Subcutaneous adipose tissue (tissue), 4 donors: Measurements from ENCODE around the gene R3HCC1L. TPM values are rescaled to one million over a fixed set of nuclear protein-coding genes. Genes with fewer than 3 reads are reported as not detected.

Experiments
- total RNA-seq, 4 donors: library from RNA; depleted of rRNA; stranded (reverse); fragments of >200 nt; gene quantifications; one replicate each; pipeline ENCODE4 v1.1.0, GENCODE V29; 2016
- TF ChIP-seq, protein P1 (sequence below): fragments of 450-650 bp; IDR thresholded peaks from one replicate; pipeline ENCODE4 v1.5.1; 2016; ENCODE audit warnings: low read depth, mild to moderate bottlenecking, control low read depth, antibody characterized with exemption, moderate library complexity

Gene R3HCC1L
- total RNA-seq, 4 donors from 2014 or later: 15.2 to 21.1 (median 20.3) TPM

DNA sequence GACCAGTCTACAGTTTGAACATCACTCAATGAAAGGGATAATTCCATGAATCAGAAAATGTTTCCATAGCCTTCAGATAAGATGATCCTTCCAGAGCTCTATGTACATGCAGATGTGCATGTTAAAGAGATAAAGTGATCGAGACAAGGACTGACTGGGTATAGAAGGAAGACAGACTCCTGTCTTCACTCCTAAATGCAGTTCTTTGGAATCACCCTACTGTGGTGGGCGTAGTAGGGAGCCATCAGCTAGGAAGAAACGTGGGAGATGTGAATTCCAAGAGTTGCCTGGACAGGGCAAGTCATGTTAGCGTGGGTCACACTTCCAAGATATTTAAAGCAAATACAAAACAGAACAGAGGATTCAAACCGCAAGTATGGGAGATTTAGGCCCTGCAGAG is 109.7 kb downstream of the R3HCC1L start:
- TF ChIP-seq, protein P1, sequence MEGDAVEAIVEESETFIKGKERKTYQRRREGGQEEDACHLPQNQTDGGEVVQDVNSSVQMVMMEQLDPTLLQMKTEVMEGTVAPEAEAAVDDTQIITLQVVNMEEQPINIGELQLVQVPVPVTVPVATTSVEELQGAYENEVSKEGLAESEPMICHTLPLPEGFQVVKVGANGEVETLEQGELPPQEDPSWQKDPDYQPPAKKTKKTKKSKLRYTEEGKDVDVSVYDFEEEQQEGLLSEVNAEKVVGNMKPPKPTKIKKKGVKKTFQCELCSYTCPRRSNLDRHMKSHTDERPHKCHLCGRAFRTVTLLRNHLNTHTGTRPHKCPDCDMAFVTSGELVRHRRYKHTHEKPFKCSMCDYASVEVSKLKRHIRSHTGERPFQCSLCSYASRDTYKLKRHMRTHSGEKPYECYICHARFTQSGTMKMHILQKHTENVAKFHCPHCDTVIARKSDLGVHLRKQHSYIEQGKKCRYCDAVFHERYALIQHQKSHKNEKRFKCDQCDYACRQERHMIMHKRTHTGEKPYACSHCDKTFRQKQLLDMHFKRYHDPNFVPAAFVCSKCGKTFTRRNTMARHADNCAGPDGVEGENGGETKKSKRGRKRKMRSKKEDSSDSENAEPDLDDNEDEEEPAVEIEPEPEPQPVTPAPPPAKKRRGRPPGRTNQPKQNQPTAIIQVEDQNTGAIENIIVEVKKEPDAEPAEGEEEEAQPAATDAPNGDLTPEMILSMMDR: no peak

DNA sequence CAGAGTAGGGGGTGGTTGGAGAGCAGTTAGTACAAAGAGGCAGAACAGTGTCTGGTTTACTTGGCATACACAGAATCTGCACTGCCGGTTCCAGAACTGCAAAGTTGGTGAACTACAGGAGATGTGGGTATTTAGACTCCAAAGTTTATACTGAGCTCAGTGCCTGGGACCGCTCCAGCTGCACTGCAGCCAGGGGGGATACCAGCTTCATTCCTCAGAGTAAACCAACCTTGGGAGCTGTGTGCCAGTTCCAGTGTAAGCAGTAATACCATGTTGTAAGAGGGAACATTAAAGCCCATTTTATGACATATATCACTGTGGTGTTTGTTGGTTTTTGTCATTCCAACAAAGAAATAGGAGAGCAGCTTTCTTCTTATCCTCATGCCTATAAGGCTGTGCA is 110.1 kb downstream of the R3HCC1L start:
- TF ChIP-seq, protein P1: no peak

DNA sequence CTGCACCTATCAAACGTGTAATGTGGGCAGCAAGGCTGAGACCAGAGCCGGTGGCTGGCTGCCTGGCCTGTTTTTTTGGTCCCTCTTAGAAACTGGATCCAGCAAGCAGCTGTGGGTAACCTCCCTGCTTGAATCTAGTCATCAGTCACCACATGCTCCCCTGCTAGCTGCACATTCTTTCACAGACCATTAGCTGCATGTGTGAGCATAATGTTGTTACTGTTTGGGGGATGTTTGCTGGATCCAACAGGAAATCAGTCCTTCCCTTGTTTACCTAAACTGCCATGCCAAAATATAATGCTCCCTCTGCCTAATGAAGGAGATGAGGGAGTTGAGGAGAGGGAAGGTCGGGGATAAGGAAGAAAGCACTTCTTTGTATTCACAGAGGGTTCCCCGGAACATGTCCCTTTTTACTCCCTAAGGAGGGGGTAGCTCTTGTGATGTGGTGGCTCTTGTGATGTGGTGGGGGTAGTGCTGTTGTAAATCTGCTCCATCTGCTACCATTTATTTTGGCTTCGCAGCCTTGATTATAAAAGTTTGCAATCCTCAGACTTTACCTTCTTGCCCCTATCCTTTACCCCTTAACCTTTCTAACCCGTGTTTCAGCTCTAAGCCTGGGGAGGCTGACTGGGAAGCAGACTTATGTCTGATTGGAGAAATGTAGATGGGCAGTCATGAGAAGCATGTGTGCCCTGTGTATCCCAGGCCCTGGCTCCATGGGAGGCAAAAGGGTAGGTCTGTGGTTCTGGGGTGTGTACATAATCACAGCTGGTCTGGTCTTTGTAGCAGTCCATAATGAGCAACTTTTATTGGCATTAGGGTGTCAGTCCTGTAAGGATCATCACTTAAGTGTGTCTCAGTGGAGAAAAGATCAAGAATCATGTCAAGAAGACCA is 112.7 kb downstream of the R3HCC1L start:
- TF ChIP-seq, protein P1: no peak

- TF ChIP-seq, protein P1: no peak
Observed at GRCh38 chr10:98248018-98248417, 113.6 kb downstream of the R3HCC1L start.

GRCh38 chr10:98249134-98249533 is 114.7 kb downstream of the R3HCC1L start:
- TF ChIP-seq, protein P1: no peak

- TF ChIP-seq, protein P1: no peak
Observed at GRCh38 chr10:98251399-98251798, 116.9 kb downstream of the R3HCC1L start.

GRCh38 chr10:98252464-98252863 is 118.0 kb downstream of the R3HCC1L start:
- TF ChIP-seq, protein P1: no peak
